GM12875 (cell line): ENCODE measurements around the gene KIF16B.

ENCODE experiments used
- H3K4me3 ChIP-seq: one replicate; pipeline ENCODE4 v1.5.1; 2011; ENCODE audit warnings: low read depth, low read length, control low read depth
- TF ChIP-seq, protein P1 (sequence below): IDR thresholded peaks from 2 replicates; pipeline ENCODE4 v1.5.1; 2011; ENCODE audit warnings: low read depth, mild to moderate bottlenecking, control low read depth, inconsistent platforms, low read length, moderate library complexity, borderline replicate concordance; ENCODE audit not compliant: insufficient read depth

KIF16B gene

DNA sequence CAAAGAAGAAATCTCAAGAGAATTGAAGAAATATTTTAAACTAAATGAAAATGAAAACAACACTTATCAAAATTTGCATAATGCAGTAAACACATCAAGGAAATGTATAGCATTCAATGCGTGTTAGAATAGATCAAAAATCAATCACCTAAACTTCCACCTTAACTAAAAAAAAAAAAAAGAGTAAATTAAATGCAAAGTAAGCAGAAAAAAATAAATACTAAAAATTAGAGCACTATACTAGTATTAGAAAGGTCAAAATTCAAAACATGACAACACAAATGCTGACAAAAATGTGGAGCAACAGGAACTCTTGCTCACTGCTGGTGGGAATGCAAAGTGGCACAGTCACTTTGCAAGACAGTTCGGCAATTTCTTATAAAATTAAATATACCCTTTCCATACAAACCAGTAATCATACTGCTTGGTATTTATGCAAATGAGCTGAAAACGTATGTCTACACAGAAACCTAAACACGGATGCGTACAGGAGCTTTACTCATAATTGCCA lies 103.8 kb downstream of the KIF16B start:
- H3K4me3 ChIP-seq: no peak overlapping the region
- TF ChIP-seq, protein P1, sequence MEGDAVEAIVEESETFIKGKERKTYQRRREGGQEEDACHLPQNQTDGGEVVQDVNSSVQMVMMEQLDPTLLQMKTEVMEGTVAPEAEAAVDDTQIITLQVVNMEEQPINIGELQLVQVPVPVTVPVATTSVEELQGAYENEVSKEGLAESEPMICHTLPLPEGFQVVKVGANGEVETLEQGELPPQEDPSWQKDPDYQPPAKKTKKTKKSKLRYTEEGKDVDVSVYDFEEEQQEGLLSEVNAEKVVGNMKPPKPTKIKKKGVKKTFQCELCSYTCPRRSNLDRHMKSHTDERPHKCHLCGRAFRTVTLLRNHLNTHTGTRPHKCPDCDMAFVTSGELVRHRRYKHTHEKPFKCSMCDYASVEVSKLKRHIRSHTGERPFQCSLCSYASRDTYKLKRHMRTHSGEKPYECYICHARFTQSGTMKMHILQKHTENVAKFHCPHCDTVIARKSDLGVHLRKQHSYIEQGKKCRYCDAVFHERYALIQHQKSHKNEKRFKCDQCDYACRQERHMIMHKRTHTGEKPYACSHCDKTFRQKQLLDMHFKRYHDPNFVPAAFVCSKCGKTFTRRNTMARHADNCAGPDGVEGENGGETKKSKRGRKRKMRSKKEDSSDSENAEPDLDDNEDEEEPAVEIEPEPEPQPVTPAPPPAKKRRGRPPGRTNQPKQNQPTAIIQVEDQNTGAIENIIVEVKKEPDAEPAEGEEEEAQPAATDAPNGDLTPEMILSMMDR: no peak

DNA sequence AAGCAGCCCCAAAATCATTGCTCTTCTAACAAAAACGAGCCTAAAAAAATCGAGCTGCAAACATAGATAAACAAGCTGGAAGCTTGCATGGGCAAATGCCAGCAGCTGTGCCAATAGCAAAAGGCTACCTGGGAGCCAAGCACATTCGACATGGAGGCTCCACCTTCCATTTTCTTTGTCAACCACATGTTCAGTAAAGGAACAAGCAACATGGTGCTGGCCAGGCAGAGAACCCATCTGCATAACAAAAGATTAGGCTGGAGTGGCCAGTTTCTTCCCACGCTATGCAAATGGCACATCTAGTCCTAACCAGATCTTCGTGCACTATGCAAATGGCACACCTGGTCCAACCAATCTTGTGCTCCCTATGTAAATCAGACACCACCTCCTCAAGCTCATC lies 110.5 kb downstream of the KIF16B start:
- TF ChIP-seq, protein P1: no peak
- H3K4me3 ChIP-seq: no peak overlapping the region

DNA sequence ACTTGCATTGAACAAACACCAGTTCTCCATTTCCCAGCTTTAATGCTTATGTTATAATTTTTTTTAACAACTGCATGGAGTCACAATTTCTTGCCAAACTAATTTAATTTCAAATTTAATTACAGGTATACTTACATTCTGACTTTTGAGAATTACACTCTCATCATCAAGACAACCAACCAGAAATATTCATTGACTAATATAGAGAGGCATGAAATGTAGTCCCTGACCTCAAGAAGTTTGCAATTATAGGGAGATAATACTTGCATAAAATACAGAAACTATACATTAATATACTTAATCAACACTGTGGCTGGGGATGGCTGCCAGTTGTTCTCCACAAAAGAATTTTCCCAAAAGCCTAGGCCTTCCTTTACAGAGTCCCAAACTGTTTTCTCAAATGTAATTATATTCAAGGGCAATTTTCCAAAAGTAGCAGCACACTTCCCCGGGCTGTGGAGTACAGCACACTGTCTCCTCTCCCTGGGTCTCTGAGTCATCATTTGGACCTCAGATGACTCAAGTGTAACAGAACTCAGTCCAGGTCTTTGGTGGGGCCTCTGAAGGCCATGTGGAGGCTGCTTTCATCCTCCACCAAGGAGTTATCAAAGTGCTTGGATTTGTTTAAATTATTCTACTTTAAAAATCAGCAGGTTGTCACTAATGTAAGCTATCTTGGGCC lies 114.1 kb downstream of the KIF16B start:
- TF ChIP-seq, protein P1: no peak
- H3K4me3 ChIP-seq: no peak overlapping the region

DNA sequence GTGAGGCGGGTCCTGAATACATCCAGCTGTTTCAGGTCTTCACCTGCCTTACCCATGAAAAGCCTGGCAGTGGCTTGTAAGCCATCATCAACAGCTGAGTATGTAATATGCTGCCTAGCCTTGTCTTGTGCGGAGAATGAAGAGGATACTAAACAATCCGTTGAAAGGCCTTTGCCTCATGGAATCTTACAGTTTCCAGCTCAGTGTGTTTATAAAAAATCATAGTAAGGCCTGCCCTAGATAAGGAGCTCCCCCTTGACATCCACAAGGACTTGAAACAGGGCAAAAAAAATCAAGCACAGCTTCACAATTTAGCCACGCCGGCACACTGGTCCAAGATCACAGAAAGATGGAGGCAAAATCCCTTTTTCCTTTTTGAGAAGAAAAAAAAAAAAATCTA lies 115.7 kb downstream of the KIF16B start:
- H3K4me3 ChIP-seq: no peak overlapping the region
- TF ChIP-seq, protein P1: no peak

DNA sequence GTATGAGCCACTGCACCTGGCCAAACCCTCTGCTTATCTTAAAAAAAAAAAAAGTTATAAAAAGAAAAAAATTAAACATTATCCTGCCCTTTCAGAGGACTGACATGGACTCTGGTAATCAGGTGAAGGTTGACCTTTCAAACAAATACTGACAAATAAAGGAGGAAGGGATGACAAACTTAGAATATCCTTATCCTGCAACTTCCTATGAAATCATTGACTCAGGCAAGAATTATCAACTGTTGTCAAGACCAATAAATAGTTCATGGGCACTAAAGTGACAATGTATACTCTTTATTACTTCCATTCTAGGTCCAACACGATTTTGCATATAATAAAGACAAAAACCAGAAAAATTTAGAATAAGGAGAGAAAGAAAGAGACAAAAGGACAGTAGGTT lies 117.9 kb downstream of the KIF16B start:
- no peak overlapping the region for H3K4me3 ChIP-seq
- TF ChIP-seq, protein P1: no peak

DNA sequence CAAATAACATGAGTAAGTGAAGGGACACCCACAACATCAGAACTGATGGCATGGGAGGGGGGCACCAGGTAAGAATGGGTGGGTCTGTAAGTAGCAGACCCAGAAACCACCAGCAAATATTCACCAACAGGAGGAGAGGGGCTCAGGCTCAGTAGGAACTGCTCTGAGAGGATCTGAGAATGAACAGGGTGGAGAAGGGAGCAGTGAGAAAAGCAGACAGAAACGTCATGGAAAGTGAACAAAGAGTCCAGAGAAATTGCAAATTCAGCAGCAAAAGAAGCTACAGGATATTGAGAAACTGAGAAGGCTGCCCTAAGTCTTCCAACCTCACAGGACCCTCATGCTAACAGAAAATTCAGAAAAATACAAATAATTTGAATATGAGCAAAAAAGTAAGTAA lies 121.3 kb downstream of the KIF16B start:
- TF ChIP-seq, protein P1: no peak

DNA sequence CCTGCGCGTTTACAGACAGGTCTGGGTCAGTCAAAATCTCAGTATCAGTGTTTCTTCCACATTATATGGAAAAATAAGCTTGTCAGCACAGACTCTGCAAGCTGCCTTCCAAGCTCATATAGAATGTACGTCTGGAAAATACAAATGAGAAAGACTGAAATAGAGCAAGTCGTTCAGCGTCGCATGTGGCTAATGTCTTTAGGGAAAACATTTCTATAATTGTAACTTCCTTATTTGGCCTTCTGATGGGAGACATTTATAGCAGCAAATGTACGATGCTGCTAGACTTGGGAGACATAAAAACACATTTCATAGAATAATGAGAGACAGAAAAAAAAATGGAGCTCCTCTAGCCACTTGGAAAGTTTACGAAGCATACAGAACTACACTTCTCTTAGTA lies 122.2 kb downstream of the KIF16B start:
- TF ChIP-seq, protein P1: no peak
- H3K4me3 ChIP-seq: no peak overlapping the region

More for the DNA sequence above, 121.3 kb downstream of the KIF16B start:
- H3K4me3 ChIP-seq: no peak overlapping the region
